NCI-H1092 (cell line): ENCODE measurements around the gene ATG13.
A peak's percentile ranks its signal among the peaks of the same experiment; 100 is the strongest.
"Not testable (repeated sequence)": the region's sequence is repeated elsewhere in the genome, so short reads cannot be mapped to it uniquely, and the experiment has no call there.

ENCODE experiments used
- DNase-seq: peaks from one replicate; lab custom pipeline; 2025; lab: John Stamatoyannopoulos, UW

ATG13 gene

GRCh38 chr11:46697723-46698122 is 80.4 kb downstream of the ATG13 start:
- DNase-seq = no peak

GRCh38 chr11:46698597-46698996 is 81.2 kb downstream of the ATG13 start:
- DNase-seq = no peak

- peak; percentile 100 for DNase-seq
Measured at GRCh38 chr11:46700241-46701077, 83.1 kb downstream of the ATG13 start, which contains the start of the genes ARHGAP1 and ZNF408. ARHGAP1 (minus strand) TSS chr11:46700619; CDS start chr11:46696107, 4,512 bp downstream. ZNF408 (plus strand) TSS chr11:46701031; CDS start chr11:46701048, 17 bp downstream.

- DNase-seq = no peak
Measured at GRCh38 chr11:46701078-46701654, 83.8 kb downstream of the ATG13 start.

- DNase-seq = no peak
Measured at GRCh38 chr11:46705070-46705688, 87.8 kb downstream of the ATG13 start.

GRCh38 chr11:46706886-46707285 is 89.5 kb downstream of the ATG13 start:
- no peak for DNase-seq

- not testable (repeated sequence) for DNase-seq
Measured at GRCh38 chr11:46709351-46709750, 92.0 kb downstream of the ATG13 start.

GRCh38 chr11:46710821-46711269 is 93.5 kb downstream of the ATG13 start:
- DNase-seq = no peak

- no peak for DNase-seq
Measured at GRCh38 chr11:46711303-46711702, 94.0 kb downstream of the ATG13 start.

GRCh38 chr11:46712874-46713576 is 95.7 kb downstream of the ATG13 start:
- DNase-seq = no peak

- DNase-seq = not testable (repeated sequence)
Measured at GRCh38 chr11:46717825-46718154, 100.4 kb downstream of the ATG13 start.

- DNase-seq = no peak
Measured at GRCh38 chr11:46718155-46719019, 101.0 kb downstream of the ATG13 start.

- DNase-seq = no peak
Measured at GRCh38 chr11:46719048-46719542, 101.7 kb downstream of the ATG13 start, which contains the start of gene F2. F2 (plus strand) TSS chr11:46719213; CDS start chr11:46719236, 23 bp downstream.

- DNase-seq = no peak
Measured at GRCh38 chr11:46719543-46720218, 102.3 kb downstream of the ATG13 start.

- no peak for DNase-seq
Measured at GRCh38 chr11:46721286-46721685, 103.9 kb downstream of the ATG13 start.

GRCh38 chr11:46722566-46723358 is 105.4 kb downstream of the ATG13 start:
- no peak for DNase-seq

GRCh38 chr11:46723359-46723680 is 106.0 kb downstream of the ATG13 start:
- no peak for DNase-seq

- no peak for DNase-seq
Measured at GRCh38 chr11:46724088-46724487, 106.7 kb downstream of the ATG13 start.
